ENCODE results near the gene GSTM5.
"Not testable (repeated sequence)": the region's sequence is repeated elsewhere in the genome, so short reads cannot be mapped to it uniquely, and the experiment has no call there.

Gene GSTM5

DNA sequence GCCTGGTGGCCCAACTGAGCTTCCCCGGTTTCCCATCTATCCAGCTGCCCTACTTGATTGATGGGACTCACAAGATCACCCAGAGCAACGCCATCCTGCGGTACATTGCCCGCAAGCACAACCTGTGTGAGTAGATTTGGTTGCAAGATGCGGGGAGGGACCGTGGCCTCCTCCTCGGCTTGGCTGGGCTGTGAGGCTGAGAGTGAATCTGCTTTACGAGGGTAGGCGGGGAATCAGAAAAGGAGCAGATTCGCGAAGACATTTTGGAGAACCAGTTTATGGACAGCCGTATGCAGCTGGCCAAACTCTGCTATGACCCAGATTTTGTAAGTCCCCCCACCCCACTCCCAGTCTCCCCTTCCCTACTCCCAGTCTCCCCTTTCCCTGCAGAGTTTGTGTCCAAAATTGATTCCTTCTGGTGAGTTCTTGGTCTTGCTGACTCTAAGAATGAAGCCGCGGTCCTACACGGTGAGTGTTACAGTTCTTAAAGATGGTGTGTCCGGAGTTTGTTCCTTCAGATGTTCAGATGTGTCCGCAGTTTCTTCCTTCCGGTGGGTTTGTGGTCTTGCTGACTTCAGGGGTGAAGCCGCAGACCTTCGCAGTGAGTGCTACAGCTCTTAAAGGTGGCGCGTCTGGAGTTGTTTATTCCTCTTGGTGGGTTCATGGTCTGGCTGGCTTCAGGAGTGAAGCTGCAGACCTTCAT lies 42.7 kb upstream of the GSTM5 start:
- peak in 1 of 2 experiments; percentile 71 for DNase-seq (ENCODE audit: low read depth in 1 of 2, low spot score in 1 of 2)
- TF ChIP-seq SPI1 (IDR thresholded peaks at IDR 0.05; ENCODE audit: borderline replicate concordance, low read depth) (no peak), GABPA (IDR thresholded peaks at IDR 0.05; ENCODE audit: low read depth) (peak; percentile 48; the same call in 1 of the 2 replicates), POLR2AphosphoS5 (IDR thresholded peaks at IDR 0.05; ENCODE audit: low read depth) (0 out of 2 replicates have a peak, but pooled peaks have one; percentile 40), CTCF (IDR thresholded peaks at IDR 0.05; ENCODE audit: insufficient read depth, low read length) (no peak)
- TF ChIP-seq, protein P1, sequence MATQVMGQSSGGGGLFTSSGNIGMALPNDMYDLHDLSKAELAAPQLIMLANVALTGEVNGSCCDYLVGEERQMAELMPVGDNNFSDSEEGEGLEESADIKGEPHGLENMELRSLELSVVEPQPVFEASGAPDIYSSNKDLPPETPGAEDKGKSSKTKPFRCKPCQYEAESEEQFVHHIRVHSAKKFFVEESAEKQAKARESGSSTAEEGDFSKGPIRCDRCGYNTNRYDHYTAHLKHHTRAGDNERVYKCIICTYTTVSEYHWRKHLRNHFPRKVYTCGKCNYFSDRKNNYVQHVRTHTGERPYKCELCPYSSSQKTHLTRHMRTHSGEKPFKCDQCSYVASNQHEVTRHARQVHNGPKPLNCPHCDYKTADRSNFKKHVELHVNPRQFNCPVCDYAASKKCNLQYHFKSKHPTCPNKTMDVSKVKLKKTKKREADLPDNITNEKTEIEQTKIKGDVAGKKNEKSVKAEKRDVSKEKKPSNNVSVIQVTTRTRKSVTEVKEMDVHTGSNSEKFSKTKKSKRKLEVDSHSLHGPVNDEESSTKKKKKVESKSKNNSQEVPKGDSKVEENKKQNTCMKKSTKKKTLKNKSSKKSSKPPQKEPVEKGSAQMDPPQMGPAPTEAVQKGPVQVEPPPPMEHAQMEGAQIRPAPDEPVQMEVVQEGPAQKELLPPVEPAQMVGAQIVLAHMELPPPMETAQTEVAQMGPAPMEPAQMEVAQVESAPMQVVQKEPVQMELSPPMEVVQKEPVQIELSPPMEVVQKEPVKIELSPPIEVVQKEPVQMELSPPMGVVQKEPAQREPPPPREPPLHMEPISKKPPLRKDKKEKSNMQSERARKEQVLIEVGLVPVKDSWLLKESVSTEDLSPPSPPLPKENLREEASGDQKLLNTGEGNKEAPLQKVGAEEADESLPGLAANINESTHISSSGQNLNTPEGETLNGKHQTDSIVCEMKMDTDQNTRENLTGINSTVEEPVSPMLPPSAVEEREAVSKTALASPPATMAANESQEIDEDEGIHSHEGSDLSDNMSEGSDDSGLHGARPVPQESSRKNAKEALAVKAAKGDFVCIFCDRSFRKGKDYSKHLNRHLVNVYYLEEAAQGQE (IDR thresholded peaks at IDR 0.05; ENCODE audit: insufficient replicate concordance, low read depth) = no peak
- no peak overlapping the region for H3K27ac ChIP-seq (replicated peaks)
- no peak overlapping the region; the same call in 1 of the 2 replicates for H3K4me3 ChIP-seq (replicated peaks; ENCODE audit: insufficient read depth, low read length)
- peaks cover 2% of the 10 kb centered on the region for H3K27me3 ChIP-seq (ENCODE audit: insufficient read depth, poor library complexity, severe bottlenecking)

GRCh38 chr1:109669949-109670302 lies 42.1 kb upstream of the GSTM5 start:
- not testable (repeated sequence) for H3K4me3 ChIP-seq (replicated peaks; ENCODE audit: insufficient read depth, low read length); H3K27me3 ChIP-seq (ENCODE audit: insufficient read depth, poor library complexity, severe bottlenecking); H3K27ac ChIP-seq (replicated peaks); DNase-seq (ENCODE audit: low read depth in 1 of 2, low spot score in 1 of 2)

GRCh38 chr1:109671067-109671466 lies 41.0 kb upstream of the GSTM5 start:
- DNase-seq (ENCODE audit: low read depth in 1 of 2, low spot score in 1 of 2) = no peak
- no peak overlapping the region for H3K27ac ChIP-seq (replicated peaks)
- no peak for TF ChIP-seq SPI1 (IDR thresholded peaks at IDR 0.05; ENCODE audit: borderline replicate concordance, low read depth)
- TF ChIP-seq CTCF (IDR thresholded peaks at IDR 0.05; ENCODE audit: insufficient read depth, low read length) = no peak
- no peak for TF ChIP-seq GABPA (IDR thresholded peaks at IDR 0.05; ENCODE audit: low read depth)
- TF ChIP-seq, protein P1 (IDR thresholded peaks at IDR 0.05; ENCODE audit: insufficient replicate concordance, low read depth) = no peak
- TF ChIP-seq POLR2AphosphoS5 (IDR thresholded peaks at IDR 0.05; ENCODE audit: low read depth) = no peak
- no peak overlapping the region for H3K4me3 ChIP-seq (replicated peaks; ENCODE audit: insufficient read depth, low read length)
- peaks cover 2% of the 10 kb centered on the region for H3K27me3 ChIP-seq (ENCODE audit: insufficient read depth, poor library complexity, severe bottlenecking)

GRCh38 chr1:109673861-109674260 lies 38.2 kb upstream of the GSTM5 start:
- DNase-seq (ENCODE audit: low read depth in 1 of 2, low spot score in 1 of 2); H3K27me3 ChIP-seq (ENCODE audit: insufficient read depth, poor library complexity, severe bottlenecking); H3K4me3 ChIP-seq (replicated peaks; ENCODE audit: insufficient read depth, low read length); H3K27ac ChIP-seq (replicated peaks): not testable (repeated sequence)

DNA sequence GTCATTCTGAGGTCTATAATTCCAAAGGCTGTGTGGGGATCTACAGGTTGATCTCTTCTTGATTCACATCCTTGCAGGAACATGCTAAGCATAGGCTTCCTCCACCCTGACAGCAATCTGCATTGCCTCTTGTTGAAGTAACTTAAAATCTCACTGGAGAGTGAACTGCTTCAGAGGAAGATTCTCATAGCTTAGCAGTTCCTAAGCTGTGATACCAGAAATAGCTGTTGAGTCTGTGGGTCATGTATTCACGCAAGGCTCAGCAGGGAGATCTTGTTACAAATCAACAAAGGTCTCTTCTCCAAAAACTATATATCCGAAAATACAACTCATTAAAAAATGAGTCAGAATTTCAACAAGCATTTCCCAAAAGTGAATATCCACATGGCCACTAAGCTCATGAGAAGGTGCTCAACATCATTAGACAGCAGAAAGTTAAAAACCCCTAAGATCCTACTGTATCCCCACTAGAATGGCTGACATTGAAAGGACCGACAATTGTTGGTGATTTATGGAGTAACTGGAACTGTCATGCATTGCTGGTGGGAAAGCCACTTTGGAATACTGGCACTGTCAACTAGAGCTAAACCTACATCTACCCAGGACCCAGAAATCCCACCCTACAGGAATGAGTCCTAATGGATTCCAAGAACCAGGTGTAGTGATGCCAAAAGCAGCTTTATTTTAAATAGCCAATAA lies 35.2 kb upstream of the GSTM5 start:
- not testable (repeated sequence) for H3K4me3 ChIP-seq (replicated peaks; ENCODE audit: insufficient read depth, low read length); H3K27me3 ChIP-seq (ENCODE audit: insufficient read depth, poor library complexity, severe bottlenecking); H3K27ac ChIP-seq (replicated peaks); DNase-seq (ENCODE audit: low read depth in 1 of 2, low spot score in 1 of 2)
